Activated CD8-positive, alpha-beta T cell treated with anti-CD3 and anti-CD28 coated beads for 36 hours (primary cell): ENCODE data around the gene AFDN. TPM values are rescaled to one million over a fixed set of nuclear protein-coding genes. Genes with fewer than 3 reads are reported as not detected.

ENCODE experiments used
- ATAC-seq: fragments of 200-7000 bp; cut with Tn5 transposase; one replicate; pipeline ENCODE4 v1.10.0; 2021; ENCODE audit warnings: mild to moderate bottlenecking, moderate library complexity
- CTCF ChIA-PET: fragments of 350-600 bp; sonication (Branson Sonifier 250); formaldehyde crosslinking; loops from one replicate; lab custom pipeline; 2021; ENCODE audit warnings: antibody characterized with exemption; lab: Charles Lee
- POLR2A ChIA-PET: fragments of 350-600 bp; sonication (Branson Sonifier 250); formaldehyde crosslinking; loops from one replicate; lab custom pipeline; 2021; ENCODE audit warnings: antibody characterized with exemption; lab: Charles Lee
- DNase-seq: peaks from one replicate; pipeline ENCODE4 v3.0.0-alpha.2; 2020
- H3K27ac Mint-ChIP-seq: one replicate; pipeline ENCODE4 v1.8.0; 2021; ENCODE audit warnings: mild to moderate bottlenecking, mixed read lengths
- H3K27me3 Mint-ChIP-seq: one replicate; pipeline ENCODE4 v1.8.0; 2021; ENCODE audit warnings: mixed read lengths
- H3K36me3 Mint-ChIP-seq: one replicate; pipeline ENCODE4 v1.8.0; 2021; ENCODE audit warnings: low read depth, mixed read lengths
- H3K4me1 Mint-ChIP-seq: one replicate; pipeline ENCODE4 v1.8.0; 2021; ENCODE audit warnings: low read depth, mixed read lengths
- H3K4me3 Mint-ChIP-seq: one replicate; pipeline ENCODE4 v1.8.0; 2021; ENCODE audit warnings: mild to moderate bottlenecking, moderate library complexity, mixed read lengths
- H3K9me3 Mint-ChIP-seq: one replicate; pipeline ENCODE4 v1.8.0; 2021; ENCODE audit warnings: mixed read lengths
- intact Hi-C: fragments of 100-400 bp; cut with micrococcal nuclease; formaldehyde crosslinking; loops from one replicate; pipeline ENCODE4 v1.10.0; 2022
- total RNA-seq, 2 experiments: library from RNA; stranded (reverse); gene quantifications; one replicate each; pipeline ENCODE4 v1.2.3, GENCODE V29; 2021
- TF ChIP-seq, protein P1 (sequence below): fragments of 200-600 bp; IDR thresholded peaks from one replicate; pipeline ENCODE4 v1.8.0; 2022; ENCODE audit warnings: antibody characterized with exemption, mild to moderate bottlenecking

The AFDN gene
- total RNA-seq, 2 experiments from 2014 or later: 13.0 to 14.1 TPM

DNA sequence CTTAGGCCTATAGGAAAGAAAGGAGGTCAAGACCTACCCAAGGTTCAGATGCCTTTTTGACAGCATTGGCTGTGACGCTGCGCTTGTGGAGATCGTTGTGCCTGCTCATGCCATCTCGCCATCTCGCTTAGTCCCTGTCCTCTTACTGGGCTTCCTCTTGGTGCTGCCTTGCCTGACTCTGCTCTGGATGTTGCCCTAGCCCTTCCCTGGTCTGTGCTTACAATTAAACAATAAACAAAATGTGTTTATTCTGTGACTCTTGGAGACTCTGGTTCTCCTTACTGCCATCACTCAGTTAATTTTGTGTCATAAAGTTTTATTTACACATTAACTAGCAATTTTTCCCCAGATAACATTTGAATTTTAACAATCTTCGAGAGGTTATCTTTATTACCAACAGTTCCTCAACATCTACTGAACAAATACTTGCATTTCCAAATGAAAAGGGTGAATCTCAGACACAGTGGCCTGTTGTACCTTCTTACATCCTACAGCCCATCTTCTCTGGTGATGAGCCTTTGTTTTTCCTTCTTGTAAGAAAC lies 11.6 kb downstream of the AFDN start:
- ATAC-seq (no peak), DNase-seq (no peak)
- Mint-ChIP-seq H3K36me3 (no peaks in the 10 kb centered on the region), H3K4me3 (no peak overlapping the region), H3K4me1 (peaks cover 3% of the 10 kb centered on the region), H3K27me3 (peaks cover 13% of the 10 kb centered on the region), H3K9me3 (no peaks in the 10 kb centered on the region), H3K27ac (no peak overlapping the region)
- CTCF ChIA-PET: no interaction called here
- TF ChIP-seq, protein P1, sequence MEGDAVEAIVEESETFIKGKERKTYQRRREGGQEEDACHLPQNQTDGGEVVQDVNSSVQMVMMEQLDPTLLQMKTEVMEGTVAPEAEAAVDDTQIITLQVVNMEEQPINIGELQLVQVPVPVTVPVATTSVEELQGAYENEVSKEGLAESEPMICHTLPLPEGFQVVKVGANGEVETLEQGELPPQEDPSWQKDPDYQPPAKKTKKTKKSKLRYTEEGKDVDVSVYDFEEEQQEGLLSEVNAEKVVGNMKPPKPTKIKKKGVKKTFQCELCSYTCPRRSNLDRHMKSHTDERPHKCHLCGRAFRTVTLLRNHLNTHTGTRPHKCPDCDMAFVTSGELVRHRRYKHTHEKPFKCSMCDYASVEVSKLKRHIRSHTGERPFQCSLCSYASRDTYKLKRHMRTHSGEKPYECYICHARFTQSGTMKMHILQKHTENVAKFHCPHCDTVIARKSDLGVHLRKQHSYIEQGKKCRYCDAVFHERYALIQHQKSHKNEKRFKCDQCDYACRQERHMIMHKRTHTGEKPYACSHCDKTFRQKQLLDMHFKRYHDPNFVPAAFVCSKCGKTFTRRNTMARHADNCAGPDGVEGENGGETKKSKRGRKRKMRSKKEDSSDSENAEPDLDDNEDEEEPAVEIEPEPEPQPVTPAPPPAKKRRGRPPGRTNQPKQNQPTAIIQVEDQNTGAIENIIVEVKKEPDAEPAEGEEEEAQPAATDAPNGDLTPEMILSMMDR: no peak
- intact Hi-C loops: no loop called here
- POLR2A ChIA-PET: no interaction called here

DNA sequence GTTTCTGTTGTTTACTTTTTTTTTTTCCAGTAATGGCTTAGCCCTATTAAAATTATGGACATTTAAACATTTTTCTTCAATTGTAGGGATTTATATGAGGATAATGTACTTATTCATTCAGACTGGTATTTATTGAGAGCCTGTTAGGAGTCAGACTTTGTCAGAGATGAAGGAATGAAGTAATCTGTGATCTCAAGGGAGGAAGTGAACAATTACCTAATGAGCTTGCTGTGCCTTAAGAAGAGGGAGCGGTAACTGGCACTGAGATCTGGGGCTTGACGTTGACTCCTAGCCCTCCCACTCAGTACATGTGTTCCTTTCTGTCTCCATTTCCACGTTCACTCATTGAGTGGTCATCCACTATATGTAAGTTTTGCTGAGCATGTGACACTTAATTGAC lies 12.6 kb downstream of the AFDN start:
- H3K27ac Mint-ChIP-seq: no peak overlapping the region
- no peaks in the 10 kb centered on the region for H3K4me1 Mint-ChIP-seq
- DNase-seq (no peak), ATAC-seq (no peak)
- intact Hi-C loops: no loop called here
- H3K9me3 Mint-ChIP-seq: no peaks in the 10 kb centered on the region
- peaks cover 12% of the 10 kb centered on the region for H3K27me3 Mint-ChIP-seq
- H3K4me3 Mint-ChIP-seq: no peak overlapping the region
- no peaks in the 10 kb centered on the region for H3K36me3 Mint-ChIP-seq
- TF ChIP-seq, protein P1: no peak
- ChIA-PET POLR2A (interaction anchor here (0.8 kb wide), 1 partner anchor 12 kb away, joined by 3 read pairs; no protein-coding TSS in a partner anchor), CTCF (no interaction called here)

DNA sequence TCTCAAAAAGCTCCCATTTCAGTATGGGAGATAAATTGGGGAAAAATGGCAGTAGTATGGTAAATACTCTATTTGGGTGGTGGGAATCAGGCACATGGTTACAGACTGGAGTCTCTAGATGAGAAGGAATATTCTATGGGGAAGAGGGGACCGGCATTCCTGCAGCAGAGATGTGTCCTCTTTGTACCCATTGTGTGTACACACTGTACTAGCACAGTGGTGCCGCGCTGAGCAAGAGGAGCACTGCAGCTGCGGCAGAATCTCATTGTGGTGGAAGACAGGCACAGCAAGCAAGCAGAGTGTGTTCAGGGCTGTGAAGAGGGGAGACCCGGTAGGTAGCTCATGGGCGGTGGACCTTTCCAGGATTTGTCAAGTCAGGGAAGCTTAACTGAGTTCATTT lies 13.0 kb downstream of the AFDN start:
- Mint-ChIP-seq H3K9me3 (no peaks in the 10 kb centered on the region), H3K27ac (no peak overlapping the region), H3K27me3 (peaks cover 12% of the 10 kb centered on the region), H3K4me3 (no peak overlapping the region), H3K36me3 (no peaks in the 10 kb centered on the region), H3K4me1 (no peaks in the 10 kb centered on the region)
- DNase-seq (no peak), ATAC-seq (no peak)
- intact Hi-C loops: no loop called here
- ChIA-PET CTCF (no interaction called here), POLR2A (interaction anchor here (0.8 kb wide), 1 partner anchor 12 kb away, joined by 3 read pairs; no protein-coding TSS in a partner anchor)
- TF ChIP-seq, protein P1: no peak

DNA sequence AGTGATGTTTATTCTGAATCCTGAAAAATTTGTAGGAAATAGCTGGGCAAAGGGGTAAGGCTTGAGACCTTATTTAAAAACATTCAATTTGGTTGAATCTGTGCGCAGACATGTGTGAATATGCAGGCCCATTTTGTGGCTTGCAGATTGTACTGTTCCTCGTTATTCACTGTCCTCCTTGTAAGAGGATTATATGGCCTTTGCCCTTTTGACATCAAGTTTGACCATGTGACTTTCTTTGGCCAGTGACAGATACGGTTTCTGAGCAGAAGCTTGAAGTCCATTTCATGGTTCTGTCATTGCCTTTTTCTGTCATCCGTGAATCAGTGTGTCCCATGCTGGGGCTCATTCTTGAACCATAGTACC lies 13.4 kb downstream of the AFDN start:
- DNase-seq: no peak
- TF ChIP-seq, protein P1: no peak
- ChIA-PET CTCF (no interaction called here), POLR2A (no interaction called here)
- Mint-ChIP-seq H3K4me1 (no peaks in the 10 kb centered on the region), H3K36me3 (no peaks in the 10 kb centered on the region), H3K9me3 (no peaks in the 10 kb centered on the region), H3K4me3 (no peak overlapping the region), H3K27ac (no peak overlapping the region), H3K27me3 (peaks cover 9% of the 10 kb centered on the region)
- ATAC-seq: no peak
- intact Hi-C loops: no loop called here

DNA sequence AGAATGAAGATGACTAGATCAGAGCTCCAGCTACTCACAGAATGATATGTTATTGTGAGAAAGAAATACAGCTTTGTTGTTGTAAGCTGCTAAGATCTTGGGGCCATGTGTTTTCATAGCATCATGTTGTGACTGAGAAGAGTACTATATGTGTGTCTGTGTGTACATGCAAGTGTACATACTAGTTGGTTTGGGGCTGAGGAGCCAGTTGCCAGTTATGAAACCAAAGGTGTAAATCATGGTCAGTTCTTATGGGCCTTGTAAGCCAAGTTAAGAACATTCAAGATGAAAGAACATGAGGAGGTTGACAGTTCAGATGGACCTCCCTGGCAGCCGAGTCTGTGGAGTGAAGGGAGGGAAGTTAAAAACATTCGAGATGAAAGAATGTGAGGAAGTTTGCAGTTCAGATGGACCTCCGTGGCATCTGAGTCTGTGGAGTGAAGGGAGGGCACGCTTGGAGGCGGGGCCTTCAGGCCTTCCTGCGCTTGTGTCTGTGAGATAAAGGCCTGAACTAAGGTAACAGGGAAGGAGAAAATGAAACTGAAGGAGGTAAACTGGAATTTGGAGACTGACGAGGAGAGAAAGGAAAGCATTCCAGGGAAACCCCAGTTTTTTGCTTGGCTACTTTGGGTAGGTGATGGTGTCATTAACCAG lies 13.9 kb downstream of the AFDN start:
- Mint-ChIP-seq H3K27ac (no peak overlapping the region), H3K4me3 (no peak overlapping the region), H3K9me3 (no peaks in the 10 kb centered on the region), H3K4me1 (no peaks in the 10 kb centered on the region), H3K27me3 (peaks cover 9% of the 10 kb centered on the region), H3K36me3 (no peaks in the 10 kb centered on the region)
- ChIA-PET POLR2A (no interaction called here), CTCF (no interaction called here)
- ATAC-seq (no peak), DNase-seq (no peak)
- TF ChIP-seq, protein P1: no peak
- intact Hi-C loops: no loop called here
